HG02938 (cell line): Measurements from ENCODE around the gene WDR7.
A peak's percentile ranks its signal among the peaks of the same experiment; 100 is the strongest.

Source experiments
- ATAC-seq: cut with Tn5 transposase; IDR thresholded peaks from one replicate; pipeline ENCODE4 v1.9.1; 2021; ENCODE audit warnings: mild to moderate bottlenecking, moderate library complexity; ENCODE audit not compliant: unreplicated experiment

The WDR7 gene

DNA sequence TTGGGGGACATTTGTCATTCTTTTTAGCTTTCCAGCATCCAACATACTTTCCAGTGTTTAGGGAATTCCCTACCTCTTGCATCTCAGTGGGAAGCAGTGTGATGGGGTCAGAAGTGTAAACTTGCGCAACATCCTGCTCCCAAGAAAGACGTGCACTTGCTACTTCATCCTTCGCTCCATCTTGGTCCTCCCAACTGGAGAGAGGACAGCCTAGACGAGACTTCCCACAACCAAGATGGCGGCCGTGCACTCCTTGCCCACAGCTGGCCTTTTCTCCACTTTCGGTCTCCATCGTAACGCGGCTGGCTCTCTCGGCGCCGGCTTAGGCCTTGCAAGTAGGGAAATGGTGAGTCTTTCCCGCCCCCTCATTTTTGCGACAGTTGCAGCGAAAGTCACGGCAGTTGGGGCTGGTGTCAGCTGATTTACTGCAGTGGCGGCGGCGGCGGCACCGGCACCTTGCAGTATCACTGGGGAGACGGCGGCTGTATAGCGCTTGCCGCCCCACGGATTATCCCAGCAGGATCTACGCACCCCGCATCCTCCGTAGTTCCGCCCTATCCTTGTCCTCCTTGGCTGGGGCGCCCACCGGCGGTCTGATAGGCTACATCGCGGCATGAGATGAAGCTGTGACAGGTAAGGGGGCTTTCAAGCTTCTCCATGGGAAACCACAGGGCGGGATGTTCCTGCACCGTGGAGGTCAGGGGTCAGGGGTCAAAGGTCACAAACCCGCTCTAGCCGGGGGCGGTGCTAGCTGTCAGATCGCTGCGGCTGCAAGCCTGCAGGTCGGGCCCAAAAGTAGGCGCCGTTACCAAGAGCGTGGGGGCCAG, at the start of gene WDR7:
TSS of gene WDR7 (plus strand) at position 416 of the 827 bp plus-strand sequence. CDS start 21,157 bp downstream, outside the sequence.
- ATAC-seq = peak; percentile 97

DNA sequence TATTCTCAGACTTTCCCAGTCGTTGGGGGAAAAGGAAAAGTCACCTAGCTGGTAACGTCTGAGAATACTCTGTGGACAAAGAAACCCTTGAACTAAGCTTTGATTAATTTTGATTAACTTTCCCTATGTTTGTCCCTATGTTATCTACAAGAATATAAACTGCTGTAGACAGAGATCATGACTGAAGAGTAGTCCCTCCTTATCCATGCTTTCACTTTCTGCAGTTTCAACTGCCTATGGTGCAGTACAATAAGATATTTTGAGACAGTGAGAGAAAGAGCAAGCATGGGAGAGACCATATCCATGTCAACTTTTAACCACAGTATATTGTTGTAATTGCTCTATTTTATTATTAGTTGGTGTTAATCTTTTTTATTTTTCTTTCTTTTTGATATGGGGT, 44.5 kb upstream of the WDR7 start:
- ATAC-seq = no peak

DNA sequence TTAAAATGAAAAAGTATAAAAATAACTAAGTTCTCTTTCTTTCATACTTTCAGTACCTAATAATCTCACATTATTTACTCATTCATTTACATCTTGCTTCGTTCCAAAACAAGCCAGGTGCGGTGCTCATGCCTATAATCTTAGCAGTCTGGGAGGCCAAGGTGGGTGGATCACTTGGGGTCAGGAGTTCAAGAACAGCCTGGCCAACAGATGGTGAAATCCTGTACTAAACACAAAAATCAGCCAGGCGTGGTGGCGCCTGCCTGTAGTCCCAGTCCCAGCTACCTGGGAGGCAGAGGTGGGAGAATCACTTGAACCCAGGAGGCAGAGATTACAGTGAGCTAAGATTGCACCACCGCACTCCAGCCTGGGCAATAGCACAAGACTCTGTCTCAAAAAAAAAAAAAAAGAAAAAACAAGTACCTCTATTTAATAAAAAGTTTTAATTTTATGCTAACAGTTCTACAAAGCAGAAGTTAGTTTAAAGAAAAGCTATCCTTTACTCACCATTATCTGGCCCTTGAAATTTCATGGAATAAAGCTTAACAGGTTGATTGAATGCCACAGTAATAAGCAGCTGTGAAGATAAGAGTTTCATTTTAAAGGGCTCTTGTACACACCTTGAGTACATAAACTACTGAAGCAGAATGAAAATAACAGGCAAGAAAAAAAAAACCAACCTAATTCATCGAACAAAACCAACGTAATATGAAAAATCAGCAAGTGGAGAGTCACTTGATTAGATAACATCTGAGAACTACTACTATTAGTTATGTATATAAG, 35.2 kb upstream of the WDR7 start:
- no peak for ATAC-seq

DNA sequence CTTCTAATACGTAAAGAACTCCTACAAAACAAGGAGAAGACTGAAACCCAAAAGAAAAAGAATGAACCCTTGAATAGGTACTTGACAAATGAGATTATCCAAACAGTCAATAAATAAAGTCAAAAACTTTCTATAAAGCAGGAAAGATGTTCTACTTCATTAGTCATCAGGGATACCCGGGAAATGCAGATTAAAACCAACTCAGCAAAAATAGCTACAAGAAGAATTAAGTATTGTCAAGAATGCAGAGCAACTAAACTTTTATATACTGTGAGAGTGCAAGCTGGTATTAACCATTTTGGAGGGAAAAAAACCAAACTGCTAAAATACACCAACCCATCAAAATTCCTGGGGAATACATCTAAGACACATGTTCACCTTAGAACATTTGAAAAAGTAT, 23.2 kb upstream of the WDR7 start:
- ATAC-seq = no peak

DNA sequence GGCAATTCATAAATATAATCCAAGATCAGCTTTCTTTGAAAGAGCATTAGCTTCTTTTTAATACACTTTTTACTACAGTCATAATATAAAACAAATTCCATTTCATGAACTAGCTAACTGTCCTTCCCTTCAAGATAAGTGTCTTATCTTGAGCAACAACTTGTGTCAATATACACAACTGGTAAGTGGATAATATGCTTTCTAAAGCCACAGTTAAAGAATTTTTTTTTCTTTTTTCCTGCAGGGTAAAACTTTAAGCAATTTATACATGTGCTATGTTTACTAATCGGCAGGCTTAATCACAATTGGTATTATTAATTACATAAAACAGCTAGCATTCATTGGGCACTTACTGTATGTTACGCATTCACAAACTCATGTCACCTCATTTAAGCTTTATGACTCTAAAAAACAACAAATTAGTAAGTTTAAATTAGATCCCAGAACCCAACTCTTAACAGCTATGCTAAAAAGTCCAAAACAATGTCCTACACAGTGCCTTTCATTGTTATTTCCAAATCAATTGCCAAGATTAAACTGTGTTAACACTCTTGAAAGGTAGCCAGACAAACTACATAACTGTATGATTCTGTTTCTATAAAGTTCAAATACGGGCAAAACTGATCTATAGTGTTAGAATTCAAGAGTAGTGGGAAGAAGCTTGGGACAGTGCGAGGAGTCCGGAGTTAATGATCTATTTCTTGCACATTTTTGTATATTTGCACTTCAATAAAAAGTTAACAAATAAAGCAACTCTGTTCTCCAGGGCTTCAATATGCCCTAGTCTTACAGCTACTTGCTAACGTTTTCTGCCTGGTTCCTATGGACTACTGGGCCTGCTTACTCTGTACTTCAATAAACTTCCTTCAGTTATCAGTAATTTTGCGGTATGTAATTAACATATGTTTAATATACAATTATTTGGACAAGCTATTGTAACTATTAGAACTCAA, 18.8 kb upstream of the WDR7 start:
- ATAC-seq = no peak

DNA sequence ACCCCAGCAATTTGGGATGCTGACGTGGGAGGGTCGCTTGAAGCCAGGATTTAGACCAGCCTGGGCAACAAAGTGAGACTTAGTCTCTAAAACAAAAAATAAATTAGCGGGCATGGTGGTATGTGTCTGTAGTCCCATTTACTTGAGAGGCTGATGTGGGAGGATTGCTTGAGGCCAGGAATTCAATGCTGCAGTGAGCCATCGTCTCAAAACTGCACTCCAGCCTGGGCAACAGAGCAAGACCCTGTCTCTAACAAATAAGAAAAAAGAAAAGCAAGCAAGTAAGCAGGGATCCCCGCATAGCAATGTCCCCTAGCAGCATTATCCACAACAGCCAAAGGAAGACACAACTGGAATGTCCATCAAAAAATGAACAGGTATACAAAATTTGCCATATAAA, 16.2 kb upstream of the WDR7 start:
- no peak for ATAC-seq

DNA sequence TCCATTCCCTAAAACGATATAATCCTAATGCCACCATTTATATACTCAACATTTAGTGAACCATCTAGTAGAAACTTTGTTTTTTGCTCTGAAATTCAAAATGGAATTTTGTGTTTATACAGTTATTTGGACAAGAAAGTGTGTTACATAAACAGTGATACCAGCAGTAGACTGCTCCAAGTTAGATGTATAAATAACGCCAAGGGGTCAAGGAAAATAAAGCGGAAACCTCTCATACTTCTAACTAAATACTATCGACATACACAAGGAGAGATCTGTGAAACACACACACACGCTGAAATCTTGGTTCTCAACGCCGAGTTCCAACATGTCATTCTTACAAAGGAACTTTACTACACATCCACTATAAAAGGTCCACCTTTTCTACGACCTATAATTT, 14.0 kb upstream of the WDR7 start:
- no peak for ATAC-seq

DNA sequence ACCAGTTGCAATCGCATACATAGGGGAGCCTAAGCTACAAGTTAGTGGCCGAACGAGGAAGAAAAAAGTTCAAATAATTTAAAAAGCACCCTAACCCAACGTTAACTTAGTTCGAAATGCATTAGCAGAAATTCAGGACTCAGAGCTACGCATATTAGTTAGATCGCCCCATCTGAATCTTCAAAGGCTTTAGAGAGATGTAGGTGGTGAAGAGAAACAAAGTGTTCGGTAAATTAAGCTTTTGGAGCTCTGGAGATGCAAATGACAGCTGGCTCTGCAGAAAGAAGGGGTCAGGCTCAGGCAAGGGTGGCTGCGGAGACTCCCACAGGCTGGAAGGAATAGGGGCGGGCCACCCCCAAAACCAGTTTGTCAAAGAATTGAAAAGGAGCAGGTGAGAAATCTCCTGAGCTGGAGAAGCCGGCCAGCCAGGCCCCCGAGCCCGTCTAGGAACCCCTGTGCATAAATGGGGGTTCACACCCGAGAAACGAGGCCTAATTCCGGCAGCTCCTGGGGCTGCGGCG, 13.4 kb upstream of the WDR7 start:
- peak; percentile 8 for ATAC-seq

DNA sequence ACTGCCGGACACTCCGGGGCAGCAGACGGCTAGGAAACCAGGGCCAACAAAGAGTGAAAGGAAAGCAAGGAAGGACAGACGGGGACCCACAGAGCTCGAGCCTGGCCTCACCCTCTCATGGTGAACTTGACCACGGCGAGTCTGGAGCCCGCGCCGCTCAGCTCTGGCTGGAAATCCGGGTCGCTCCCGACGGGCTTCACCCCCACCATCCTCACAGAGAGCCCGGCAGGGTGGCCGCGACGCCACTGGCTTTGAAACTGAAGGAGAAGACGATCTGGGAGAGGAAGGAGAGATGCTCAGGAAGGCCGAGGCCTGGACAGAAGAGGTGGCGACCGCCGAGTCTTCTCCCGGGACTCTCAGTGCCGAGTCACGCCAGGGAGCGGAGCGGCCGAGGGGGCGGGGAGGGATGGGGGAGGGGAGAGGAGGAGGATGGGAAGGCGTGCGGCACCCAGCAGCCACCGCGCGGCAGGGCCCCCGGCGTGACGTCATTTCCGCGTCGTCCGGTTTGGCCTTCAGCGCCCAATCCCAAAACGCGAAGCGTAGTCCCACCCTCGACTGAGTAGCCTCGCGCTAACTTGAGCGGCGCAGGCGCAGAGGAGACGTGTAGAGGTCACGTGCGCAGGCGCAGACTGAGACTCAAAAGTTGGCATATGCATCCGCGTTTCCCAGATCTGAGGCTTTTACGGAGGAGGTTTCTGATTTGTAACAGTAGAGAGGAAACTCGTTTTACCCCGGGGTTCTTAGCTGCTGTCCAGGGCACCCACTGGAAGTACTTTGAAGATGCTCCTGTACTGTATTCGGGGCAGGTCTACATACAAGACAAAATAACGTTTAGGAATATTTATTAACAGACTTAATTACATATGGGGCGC, 12.7 kb upstream of the WDR7 start, which contains the start of gene TXNL1:
TSS of gene TXNL1 (minus strand) at position 361 of the 872 bp plus-strand sequence. CDS start at position 209, 152 bp downstream.
- ATAC-seq = peak; percentile 97

DNA sequence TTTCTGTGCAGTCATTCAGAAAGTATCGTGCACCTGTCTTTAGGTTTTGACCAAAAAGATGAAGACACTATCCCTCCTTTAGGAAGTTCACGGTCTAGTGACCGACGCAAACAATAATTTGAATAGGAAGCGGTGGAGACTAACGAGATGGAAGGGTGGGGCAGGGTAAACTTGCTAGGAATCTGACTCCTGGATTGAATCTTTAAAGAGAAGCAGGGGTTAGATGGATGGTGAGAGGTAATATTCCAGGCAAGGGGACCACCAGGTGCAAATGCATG, 12.1 kb upstream of the WDR7 start:
- no peak for ATAC-seq

DNA sequence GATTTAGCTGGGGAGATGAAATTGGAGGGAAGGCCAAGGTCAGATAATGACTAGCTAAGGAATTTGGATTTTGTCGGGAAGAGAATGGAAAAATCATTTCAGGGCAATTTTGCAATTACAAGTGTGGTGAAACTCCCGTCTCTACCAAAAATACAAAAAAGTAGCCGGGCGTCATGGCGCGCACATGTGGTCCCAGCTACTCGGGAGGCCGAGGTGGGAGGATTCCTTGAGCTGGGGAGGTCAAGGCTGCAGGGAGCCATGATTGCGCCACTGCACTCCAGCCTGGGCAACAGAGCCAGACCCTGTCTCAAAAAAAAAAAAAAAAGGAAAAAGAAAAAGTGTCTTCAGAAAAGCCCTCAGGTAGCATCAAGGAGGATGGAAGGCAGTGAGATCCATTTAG, 11.6 kb upstream of the WDR7 start:
- ATAC-seq = no peak

DNA sequence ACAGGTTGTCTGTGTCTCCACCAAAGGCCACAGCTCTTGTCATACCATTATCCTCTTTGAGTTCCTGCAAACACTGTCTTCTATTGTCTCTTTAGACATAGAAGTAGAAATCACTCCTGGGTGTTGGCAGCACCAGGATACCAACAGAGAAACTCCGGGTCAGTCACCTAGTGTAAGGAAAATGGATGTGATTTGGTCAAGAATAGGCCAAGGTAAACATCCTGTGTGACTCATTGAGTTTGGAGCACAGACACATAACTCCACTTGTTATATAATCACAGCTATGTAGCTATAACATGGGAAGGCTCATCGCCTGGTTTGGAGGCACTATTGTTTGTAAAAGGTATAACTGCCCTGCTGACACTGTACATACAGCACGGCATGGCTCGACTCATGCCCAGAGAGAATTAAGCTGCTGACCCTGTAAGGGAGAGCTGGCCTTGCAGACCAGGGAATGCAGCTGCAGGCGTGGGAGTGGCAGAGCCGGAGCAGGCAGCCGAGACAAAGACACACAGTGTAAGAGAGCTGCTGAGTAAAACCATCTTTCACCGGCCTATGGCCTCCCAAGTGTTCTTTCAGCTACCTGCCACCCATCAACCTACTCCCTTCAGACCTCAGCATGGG, 9.3 kb upstream of the WDR7 start:
- no peak for ATAC-seq

DNA sequence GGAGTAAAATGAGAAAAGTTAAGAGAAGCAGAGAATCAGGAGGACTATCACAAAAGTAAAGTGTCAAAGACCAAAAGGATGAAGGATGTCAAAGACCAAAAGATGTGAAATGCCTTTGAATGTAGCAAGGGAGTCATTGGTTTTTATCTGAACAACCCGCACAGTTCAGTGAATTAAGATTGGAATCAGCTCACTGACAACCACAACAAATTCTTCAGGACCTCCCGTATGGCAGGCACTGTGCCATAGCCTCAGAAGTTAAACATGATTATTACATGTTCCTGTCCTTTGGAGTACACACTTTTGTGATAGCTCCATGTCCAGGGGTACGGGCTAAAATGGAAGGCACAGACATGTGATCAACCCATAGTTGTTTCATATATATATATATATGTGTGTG, 7.8 kb upstream of the WDR7 start:
- no peak for ATAC-seq

DNA sequence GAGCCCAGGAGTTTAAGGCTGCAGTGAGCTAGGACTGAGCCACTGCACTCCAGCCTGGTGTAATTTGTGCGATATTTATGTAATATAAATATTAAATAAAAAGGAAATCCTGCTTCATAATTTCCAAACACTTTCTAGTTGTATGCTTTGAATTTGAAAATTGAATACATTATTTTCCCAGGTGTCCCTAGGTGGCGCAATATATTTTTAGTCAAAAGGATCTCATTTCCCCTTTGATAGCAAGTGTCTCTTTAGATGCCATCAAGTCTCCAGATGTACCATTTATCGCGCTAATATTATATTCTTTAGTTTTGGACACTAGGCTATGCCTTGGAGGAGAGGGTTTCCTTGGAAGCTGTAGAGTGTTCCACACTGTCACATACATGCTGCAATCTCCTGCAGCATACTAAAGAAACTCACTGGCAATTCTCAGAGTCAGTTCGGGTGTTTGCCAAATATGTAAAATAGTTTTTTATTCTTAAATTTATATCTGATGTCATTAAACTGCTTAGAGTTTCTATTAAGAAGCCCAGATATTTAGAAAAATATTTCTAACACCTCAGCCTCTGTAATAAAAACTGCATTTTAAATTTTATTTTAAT, 5.6 kb upstream of the WDR7 start:
- ATAC-seq = no peak

DNA sequence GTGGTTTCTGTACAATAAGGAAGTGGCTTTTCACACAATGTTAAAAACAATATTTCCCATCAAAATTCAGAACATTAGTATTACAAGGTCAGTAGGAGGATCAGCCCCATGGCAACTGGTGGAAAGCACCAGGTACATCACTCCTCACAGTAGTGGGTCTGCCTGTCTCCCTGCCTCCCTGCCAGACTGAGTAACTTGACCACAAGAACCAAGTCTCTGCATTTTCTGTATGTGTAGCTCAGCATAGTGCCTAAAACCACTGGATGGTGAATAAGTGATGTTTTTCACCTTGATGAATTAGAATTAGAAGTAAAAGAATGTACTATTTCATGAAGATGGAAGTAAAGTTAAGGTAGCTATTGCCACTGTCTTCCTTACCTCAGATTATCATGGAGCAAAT, 4.1 kb upstream of the WDR7 start:
- no peak for ATAC-seq

DNA sequence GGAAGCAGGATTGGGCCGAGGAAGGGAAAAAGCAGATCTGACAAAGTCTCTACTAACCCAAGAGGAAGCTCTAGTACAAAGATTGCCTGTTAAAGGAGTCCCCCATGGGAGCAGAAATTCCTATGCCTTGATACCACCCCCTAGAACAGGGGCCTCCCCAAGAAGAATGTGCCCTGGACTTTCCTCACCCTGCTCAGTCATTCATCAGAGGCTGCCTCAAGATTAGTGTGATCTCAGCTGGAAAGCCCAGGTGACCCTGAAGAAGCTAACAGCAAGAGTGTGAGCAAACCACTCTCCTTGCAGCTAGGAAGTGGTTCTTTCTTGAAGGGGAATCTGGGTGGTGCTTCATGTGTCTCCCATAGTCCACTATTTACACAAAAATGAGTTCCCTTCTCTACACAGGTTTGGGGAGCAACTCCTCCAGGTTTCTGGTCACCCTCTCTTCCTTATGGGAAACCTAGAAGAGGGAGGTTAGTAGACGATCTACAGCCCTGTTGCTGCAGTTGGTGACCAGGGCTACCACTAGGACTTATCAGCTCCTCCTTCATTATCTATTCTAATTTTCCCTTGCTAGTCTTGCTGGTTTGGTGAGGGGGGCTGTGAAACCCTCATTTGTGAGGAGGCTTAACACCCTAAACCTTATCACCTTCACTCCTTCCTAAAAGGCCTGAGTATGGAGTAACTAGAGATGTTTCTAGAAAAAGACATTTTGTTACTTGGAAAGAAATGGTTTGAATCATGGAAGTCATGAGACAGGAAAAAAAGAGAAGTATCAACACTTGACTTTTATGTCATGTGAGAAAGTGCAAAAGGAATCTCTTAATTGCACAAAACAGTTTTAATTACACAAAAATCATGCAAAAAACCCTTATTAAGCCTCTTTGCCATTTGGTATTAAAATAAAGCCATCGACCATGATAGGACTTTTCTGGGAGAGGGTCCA, 2.9 kb upstream of the WDR7 start:
- no peak for ATAC-seq

DNA sequence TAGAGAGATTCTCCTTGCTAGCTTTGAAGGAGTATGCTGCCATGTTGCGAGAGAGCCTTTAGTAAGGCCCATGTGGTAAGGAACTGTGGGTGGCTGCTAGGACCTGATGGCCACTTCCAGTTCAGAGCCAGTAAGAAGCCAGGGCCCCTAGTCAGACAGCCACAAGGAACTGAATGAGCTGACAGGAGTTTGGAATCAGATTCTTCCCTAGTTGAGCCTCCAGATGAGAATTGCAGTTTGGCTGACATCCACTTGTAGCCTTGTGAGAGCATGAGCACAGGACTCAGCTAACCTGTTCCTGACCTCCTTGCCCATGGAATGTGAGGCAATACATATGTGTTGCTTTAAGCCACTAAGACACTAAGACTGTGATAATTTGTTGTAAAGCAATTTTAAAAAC, 1.2 kb upstream of the WDR7 start:
- ATAC-seq = no peak

DNA sequence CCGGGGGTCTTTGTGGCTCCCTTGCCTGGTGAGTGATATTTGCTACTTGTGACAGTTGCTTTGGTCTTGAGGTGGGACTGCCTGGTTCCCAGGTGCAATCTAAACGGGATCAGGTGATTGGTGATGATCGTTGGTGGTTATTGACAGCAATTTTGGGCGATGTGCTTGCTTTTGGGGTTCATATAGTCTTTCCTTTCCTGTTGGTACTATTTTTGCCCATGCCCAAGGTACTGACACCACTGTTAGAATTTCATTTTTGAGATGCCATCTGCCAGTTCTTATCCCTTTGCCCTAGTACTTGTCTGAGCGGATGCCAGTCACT, 573 bp downstream of the WDR7 start:
- ATAC-seq = no peak
